Left kidney (tissue), 2 donors: ENCODE results near the gene BANP. TPM values are rescaled to one million over a fixed set of nuclear protein-coding genes. Genes with fewer than 3 reads are reported as not detected.
"Not testable (repeated sequence)": the region's sequence is repeated elsewhere in the genome, so short reads cannot be mapped to it uniquely, and the experiment has no call there.

Experiments
- DNase-seq: peaks from one replicate; pipeline ENCODE4 v3.0.0-alpha.2; 2013
- polyA plus RNA-seq: library from polyadenylated mRNA; unstranded; fragments of 120-200 nt; gene quantifications from one replicate; pipeline ENCODE4 v1.2.1, GENCODE V29; 2013; ENCODE audit not compliant: insufficient read length

BANP gene
- polyA plus RNA-seq, 1 donor: 26.8 TPM

DNA sequence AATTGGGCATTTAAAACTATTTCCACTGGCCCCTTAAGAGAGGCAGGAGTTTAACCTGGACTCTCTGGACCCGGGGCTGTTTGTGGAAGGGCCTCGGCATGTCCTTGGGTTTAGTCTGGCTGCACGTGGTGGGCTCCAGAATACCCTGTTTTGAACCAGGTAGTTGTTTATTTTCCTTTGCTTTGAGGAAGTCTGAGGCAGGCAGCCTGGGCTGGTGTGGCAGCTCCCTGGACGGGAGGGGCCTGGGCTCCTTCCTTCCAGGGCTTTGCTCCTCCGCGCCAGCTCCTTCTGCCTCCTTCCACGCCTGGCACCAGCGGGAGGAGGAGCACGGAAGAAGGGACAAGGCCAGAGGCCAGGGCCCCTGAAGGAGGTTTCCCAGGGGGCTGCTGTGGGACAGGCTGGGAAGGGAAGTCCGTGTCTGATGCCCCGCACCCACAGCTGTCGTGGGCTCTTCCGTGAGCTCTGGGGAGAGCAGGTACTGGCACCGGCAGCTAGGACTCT lies 15.5 kb downstream of the BANP start:
- no peak for DNase-seq

DNA sequence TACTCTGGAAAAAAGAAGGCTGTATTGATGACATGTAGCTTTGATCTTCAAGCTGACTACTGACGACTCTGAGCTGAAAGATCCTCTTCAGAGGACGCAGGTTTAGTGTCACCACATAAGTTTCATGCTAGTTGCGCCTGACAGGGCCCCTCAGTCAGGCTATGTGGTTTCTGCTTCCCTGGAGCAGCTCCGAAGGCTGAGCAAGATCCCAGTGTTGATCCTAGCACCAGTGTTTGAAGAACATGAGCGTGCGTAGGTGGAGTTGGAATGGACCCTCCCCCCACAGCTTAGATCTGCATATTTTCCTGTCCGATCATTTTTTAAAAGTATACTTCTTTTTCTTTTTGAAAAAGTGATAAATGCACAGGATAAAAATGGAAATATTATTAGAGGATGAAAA lies 17.3 kb downstream of the BANP start:
- no peak for DNase-seq

GRCh38 chr16:87970186-87970585 lies 19.0 kb downstream of the BANP start:
- no peak for DNase-seq

DNA sequence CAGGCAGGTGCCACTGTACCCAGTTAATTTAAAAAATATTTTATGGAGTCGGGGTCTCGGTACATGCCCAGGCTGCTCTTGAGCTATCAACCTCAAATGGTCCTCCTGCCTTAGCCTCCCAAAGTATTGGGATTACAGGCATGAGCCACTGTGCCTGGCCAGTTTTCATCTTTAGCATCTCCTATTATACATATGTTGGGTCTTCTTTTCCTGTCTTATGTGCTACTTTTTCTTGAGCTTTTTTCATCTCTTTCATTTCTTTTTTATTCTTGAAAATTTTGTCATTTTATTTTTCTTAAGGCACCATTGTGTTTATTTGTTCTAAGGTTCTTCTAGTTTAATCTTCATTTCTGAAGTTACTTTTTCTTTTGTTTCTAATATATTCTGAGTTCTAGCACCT lies 20.7 kb downstream of the BANP start:
- DNase-seq: no peak

GRCh38 chr16:87973717-87974116 lies 22.5 kb downstream of the BANP start:
- DNase-seq: no peak

DNA sequence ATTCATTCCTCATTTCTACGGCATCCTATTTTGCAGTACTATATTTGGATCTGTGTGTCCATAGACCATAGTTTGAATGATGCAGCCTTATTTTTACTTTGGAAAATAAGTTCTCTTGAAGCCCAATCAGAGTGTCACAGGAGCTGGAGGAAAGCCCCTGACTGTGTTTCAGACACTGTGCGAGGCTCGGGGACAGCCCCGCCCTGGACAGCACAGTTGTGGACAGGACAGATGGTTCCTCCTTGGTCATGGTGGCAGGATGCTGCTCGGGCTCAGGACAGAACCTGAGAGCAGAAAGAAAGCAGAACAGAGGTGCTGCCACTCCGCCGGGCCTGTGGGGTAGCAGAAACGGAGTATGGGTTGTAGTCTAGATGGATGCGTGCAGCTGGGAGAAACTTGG lies 22.9 kb downstream of the BANP start:
- no peak for DNase-seq

DNA sequence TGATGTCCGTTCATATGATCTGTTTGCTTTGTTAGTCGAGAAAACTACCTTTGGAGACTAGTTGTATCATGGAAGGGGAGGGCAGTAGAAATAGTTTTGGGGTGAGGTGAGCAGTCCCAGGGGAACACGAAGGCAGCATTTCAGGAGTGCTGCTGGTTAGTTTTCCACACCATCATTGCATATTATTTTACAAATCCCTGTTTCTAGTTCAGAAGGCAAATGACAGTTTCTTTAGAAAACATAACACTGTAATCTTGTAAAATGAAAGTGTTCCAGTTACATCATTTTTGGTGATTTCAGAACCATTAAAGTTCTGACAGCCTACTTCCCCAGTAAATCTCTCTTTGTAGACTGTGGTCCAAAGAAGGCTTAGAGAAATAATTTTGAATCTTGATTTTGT lies 25.4 kb downstream of the BANP start:
- no peak for DNase-seq

GRCh38 chr16:87978127-87978526 lies 26.9 kb downstream of the BANP start:
- no peak for DNase-seq

GRCh38 chr16:87979352-87979751 lies 28.1 kb downstream of the BANP start:
- DNase-seq: no peak

DNA sequence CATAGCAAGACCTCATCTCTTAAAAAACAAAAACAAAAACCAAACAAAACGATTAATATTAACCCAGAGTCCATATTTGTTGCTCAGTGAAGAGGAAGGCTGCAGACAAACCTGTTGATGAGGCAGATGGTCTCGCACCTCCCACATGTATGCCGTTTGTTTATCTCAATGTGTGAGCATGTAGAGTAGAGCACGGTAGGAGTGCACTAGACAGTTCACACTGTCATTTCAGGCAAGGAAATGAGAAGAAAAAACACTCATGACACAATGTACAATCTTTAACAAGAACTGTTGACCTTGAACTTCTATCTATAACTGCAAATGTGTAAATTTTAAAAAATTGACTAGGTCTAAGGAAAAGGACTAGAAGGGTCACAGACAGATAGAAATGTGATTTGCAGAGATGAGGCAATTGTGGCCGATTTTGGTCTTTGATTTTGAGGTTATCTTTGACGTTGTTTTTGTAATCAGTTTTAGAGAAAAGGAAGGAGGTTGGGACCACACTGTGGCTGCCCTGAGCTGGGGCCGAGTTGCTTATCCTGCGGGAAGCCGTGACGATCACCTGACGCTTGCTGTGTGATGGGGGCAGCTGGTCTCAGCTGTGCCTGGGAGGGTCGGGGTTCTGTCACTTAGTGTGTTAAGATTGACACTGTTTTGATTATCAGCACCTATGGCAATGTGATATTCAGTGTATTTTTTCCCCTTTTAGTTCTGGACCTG lies 28.8 kb downstream of the BANP start:
- DNase-seq: not testable (repeated sequence)

- not testable (repeated sequence) for DNase-seq
These were observed 30.1 kb downstream of the BANP start for GRCh38 chr16:87981376-87981775.

DNA sequence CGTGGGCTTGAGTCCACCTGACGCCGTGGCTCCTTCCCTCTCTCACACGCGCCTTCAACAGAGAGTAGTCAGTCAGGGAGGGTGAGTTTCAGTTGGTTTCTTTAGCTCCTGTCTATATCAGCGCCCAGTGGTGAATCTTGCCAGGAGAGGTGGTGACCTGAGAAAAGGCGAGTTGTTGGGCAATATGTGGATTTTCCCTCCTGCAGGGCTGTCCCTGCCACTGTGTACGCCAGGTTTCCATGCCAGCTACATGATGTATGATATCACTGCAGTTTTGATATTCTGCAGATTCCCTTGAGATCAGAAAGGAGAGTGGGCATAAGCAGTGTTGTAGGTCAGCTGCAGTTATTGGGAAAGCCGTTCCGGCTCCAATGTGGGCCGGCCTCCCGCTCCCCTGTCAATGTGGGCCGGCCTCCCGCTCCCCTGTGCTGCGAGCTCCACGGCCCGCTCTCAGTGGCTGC lies 31.4 kb downstream of the BANP start:
- DNase-seq: no peak

GRCh38 chr16:87983072-87983736 lies 32.0 kb downstream of the BANP start:
- not testable (repeated sequence) for DNase-seq

DNA sequence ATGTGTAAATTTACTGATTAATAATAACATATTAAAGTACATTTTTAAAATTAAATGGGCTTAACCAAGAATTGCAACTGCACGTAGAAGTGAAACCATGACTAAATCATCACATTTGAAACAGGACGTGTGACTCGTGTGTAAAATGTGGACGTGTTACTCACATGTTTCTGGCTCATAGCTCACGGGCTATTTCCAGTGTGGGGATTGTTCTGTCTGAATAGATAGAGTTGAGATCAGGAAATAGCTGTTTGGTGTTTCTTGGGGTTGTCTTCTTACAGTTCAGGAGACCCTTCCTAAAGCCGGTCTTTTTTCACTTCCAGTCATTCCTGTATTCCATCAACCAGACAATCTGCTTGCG lies 32.5 kb downstream of the BANP start:
- DNase-seq: not testable (repeated sequence)

- not testable (repeated sequence) for DNase-seq
These were observed 32.9 kb downstream of the BANP start for GRCh38 chr16:87984180-87984579.

DNA sequence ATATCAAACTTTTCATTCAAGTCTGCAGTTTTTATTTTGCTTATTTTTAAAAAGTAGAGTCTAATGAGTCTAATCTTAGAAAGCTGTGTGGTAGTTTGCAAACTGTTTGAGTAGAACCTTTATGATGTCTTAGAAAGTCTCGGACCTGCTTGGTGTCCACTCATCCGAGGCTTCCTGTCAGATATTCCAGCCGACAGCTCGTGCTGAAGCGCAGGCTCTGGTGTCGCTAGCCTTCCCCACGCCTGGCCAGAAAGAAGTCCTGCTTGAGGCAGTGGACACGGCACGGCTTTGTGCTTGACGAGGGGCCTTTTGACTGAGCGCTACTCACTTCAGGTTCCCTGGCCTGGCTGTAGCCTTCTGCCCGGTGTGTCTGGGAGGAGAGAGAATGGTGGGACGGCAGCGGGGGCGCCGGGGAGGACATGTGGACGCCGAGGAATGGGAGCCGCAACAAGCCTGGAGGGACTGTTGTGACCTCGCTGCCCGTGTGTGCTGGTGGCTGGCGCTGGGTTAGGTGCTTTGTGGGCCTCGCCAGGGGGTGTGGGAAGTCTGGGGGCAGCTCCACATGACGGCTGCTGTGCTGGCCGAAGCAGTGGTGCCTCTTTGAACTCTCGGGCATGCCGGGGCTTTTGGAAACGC lies 33.5 kb downstream of the BANP start:
- DNase-seq: no peak

- DNase-seq: not testable (repeated sequence)
These were observed 34.3 kb downstream of the BANP start for GRCh38 chr16:87985493-87985892.

DNA sequence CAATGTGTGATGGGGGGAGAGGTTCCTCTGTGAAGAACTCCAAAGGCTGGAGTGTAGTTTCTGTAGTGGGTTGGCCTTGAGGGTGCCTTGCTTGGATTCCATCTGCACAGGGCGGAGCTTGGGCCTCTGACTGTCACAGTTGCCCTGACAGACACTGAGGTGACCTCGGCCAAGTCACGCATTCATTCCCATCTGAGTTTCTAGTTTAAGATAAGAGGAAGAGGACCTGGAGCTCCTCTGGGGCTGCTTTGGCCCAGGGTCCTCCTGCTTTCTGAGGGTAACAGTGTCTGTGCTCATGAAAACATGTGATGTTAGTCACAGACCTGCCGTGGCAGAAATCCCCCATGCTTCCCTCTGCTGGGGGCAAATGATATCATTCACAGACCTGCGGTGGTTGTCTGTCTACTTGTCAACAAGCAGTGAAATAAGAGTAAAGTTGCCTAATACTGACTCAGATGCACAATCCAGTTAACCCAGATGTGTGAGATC lies 35.2 kb downstream of the BANP start:
- DNase-seq: not testable (repeated sequence)

DNA sequence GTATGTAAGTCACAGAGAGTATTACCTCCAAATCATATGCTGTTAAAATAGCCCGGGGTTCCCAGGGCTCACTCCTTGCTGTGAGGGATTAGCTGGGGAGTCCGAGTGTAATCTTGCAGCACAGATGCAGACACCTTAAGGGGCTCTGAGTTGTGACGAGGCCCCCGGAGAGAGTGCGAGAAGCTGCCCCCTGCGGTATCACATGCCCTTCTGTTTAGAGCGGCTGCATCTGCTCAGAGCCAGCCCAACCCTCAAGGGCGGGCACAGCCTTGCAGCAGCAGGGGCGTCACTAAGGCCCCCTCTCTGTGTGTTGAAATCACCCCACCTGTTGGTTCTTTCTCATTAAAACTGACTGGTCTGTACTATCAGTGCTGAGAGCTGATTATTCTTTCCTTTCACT lies 37.4 kb downstream of the BANP start:
- DNase-seq: not testable (repeated sequence)

DNA sequence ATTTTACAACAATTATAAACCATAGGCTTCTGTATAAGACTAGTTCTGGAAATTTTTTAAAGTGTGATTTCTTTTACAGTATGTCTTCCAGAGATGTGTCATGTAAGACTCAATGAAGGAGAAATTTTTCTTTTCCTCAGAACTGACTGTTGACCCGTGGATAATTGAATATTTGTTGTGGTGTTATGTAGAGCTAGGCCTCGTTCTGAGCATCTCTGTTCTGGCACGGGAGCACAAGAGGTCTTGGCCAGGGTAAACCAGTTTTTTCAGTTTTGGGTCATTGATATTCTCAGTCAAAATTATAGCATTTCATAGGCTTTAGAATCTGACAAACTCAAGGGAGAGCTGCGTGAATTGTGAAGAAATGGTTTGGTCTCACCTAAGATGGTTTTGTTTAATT lies 39.0 kb downstream of the BANP start:
- DNase-seq: not testable (repeated sequence)

GRCh38 chr16:87992142-87992541 lies 40.9 kb downstream of the BANP start:
- not testable (repeated sequence) for DNase-seq

- DNase-seq: no peak
These were observed 42.7 kb downstream of the BANP start for GRCh38 chr16:87993901-87994300.

GRCh38 chr16:87995644-87996043 lies 44.4 kb downstream of the BANP start:
- no peak for DNase-seq
